Smooth muscle cell (in vitro differentiated cells): ENCODE measurements around the gene SLC9A1. TPM values are rescaled to one million over a fixed set of nuclear protein-coding genes. Genes with fewer than 3 reads are reported as not detected.

Source experiments
- DNase-seq: peaks from one replicate; lab custom pipeline; 2025; ENCODE audit not compliant: unreplicated experiment; lab: John Stamatoyannopoulos, UW
- H2AFZ ChIP-seq: fragments of 200-600 bp; sonication (generic); 2 replicates; pipeline ENCODE4 v1.6.0; 2016; ENCODE audit warnings: antibody characterized with exemption, low read depth, mild to moderate bottlenecking
- H3F3A ChIP-seq: fragments of 200-600 bp; sonication (generic); 2 replicates; pipeline ENCODE4 v1.6.0; 2017; ENCODE audit warnings: antibody characterized with exemption, low read depth
- H3K27ac ChIP-seq: fragments of 200-600 bp; sonication (generic); 2 replicates; pipeline ENCODE4 v1.5.1; 2016; ENCODE audit warnings: low read depth, mild to moderate bottlenecking
- H3K27me3 ChIP-seq: fragments of 200-600 bp; sonication (generic); 2 replicates; pipeline ENCODE4 v1.6.1; 2016; ENCODE audit warnings: low read depth, mild to moderate bottlenecking
- H3K36me3 ChIP-seq: fragments of 200-600 bp; sonication (generic); 2 replicates; pipeline ENCODE4 v1.5.1; 2016; ENCODE audit warnings: low read depth
- H3K4me1 ChIP-seq: fragments of 200-600 bp; sonication (generic); 2 replicates; pipeline ENCODE4 v1.5.1; 2016; ENCODE audit warnings: low read depth
- H3K4me2 ChIP-seq: fragments of 200-600 bp; sonication (generic); 2 replicates; pipeline ENCODE4 v1.6.0; 2016; ENCODE audit warnings: mild to moderate bottlenecking
- H3K4me3 ChIP-seq: fragments of 200-600 bp; sonication (generic); 2 replicates; pipeline ENCODE4 v1.5.1; 2016; ENCODE audit warnings: mild to moderate bottlenecking
- H3K79me2 ChIP-seq: fragments of 200-600 bp; sonication (generic); 2 replicates; pipeline ENCODE4 v1.6.0; 2016; ENCODE audit warnings: low read depth, mild to moderate bottlenecking
- H3K9ac ChIP-seq: fragments of 200-600 bp; sonication (generic); 2 replicates; pipeline ENCODE4 v1.6.0; 2016; ENCODE audit warnings: low read depth
- H3K9me3 ChIP-seq: fragments of 200-600 bp; sonication (generic); replicated peaks from 2 replicates; pipeline ENCODE4 v1.5.1; 2016; ENCODE audit warnings: low read depth
- H4K20me1 ChIP-seq: fragments of 200-600 bp; sonication (generic); 2 replicates; pipeline ENCODE4 v1.6.0; 2016; ENCODE audit warnings: low read depth
- WGBS: methylation state at CpG from one replicate; pipeline ENCODE4 v1.1.7; 2016; ENCODE audit warnings: low lambda C conversion rate; 5-methylcytosine and 5-hydroxymethylcytosine counted together
- polyA plus RNA-seq: library from polyadenylated mRNA; unstranded; fragments of >200 nt; fragmentation: Nextera tagmentation; extraction: Ambion mirVana; gene quantifications from 2 replicates; pipeline ENCODE4 v1.2.1, GENCODE V29; 2016
- total RNA-seq: library from RNA; depleted of rRNA; stranded (reverse); fragments of >200 nt; gene quantifications from 2 replicates; pipeline ENCODE4 v1.2.3, GENCODE V29; 2014
- TF ChIP-seq, protein P1 (sequence below): fragments of 200-600 bp; sonication (generic); IDR thresholded peaks from 2 replicates; pipeline ENCODE4 v1.5.1; 2017; ENCODE audit warnings: borderline replicate concordance, mild to moderate bottlenecking, antibody characterized with exemption; ENCODE audit not compliant: insufficient read depth, poor library complexity, severe bottlenecking

Gene SLC9A1
- total and polyA plus RNA-seq, 2 experiments from 2014 or later = 16.5 to 37.4 TPM

DNA sequence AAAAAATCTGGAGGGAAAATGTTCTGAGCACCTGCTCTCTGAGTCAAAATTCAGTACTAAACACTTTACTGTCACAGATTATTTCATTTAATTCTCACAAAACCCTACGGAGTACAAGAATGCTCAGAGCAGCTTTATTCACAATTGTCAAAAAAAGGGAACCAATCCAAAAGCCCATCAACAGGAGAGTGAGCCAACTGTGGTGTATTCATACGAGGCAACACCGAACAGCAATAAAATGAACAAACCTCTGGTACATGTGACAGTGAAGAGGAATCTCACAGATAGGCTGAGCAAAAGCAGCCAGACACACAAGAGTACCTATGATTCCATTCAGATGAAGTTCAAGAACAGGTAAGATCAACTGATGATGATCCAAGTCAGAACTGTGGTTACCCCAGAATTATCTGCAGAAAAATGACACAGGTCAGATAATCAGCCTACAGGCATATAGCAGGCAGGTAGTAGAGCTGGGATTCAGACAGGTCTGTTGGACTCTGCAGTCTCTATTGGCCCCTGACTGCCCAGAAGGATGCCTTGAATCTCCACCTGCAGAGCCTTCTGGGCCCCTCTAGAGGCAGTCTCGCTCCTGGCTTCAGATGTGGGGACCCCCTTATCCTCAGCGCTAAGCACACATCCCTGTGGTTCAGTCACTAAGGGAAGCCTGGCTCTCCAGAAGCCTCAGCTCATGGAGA, 19.2 kb downstream of the SLC9A1 start:
- TF ChIP-seq, protein P1, sequence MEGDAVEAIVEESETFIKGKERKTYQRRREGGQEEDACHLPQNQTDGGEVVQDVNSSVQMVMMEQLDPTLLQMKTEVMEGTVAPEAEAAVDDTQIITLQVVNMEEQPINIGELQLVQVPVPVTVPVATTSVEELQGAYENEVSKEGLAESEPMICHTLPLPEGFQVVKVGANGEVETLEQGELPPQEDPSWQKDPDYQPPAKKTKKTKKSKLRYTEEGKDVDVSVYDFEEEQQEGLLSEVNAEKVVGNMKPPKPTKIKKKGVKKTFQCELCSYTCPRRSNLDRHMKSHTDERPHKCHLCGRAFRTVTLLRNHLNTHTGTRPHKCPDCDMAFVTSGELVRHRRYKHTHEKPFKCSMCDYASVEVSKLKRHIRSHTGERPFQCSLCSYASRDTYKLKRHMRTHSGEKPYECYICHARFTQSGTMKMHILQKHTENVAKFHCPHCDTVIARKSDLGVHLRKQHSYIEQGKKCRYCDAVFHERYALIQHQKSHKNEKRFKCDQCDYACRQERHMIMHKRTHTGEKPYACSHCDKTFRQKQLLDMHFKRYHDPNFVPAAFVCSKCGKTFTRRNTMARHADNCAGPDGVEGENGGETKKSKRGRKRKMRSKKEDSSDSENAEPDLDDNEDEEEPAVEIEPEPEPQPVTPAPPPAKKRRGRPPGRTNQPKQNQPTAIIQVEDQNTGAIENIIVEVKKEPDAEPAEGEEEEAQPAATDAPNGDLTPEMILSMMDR = no peak
- Histone ChIP-seq H3K9ac (no peak overlapping the region), H3K27ac (no peak overlapping the region), H3K4me1 (no peaks in the 10 kb centered on the region), H3F3A (peaks cover 7% of the 10 kb centered on the region), H3K4me2 (no peak overlapping the region), H3K79me2 (peaks cover 76% of the 10 kb centered on the region), H2AFZ (no peak overlapping the region), H3K36me3 (no peaks in the 10 kb centered on the region), H3K4me3 (no peak overlapping the region), H3K27me3 (no peaks in the 10 kb centered on the region), H4K20me1 (peaks cover 63% of the 10 kb centered on the region), H3K9me3 (no peaks in the 10 kb centered on the region)
- 82% methylated on average over 5 of the region's 5 CpGs for WGBS
- no peak for DNase-seq

DNA sequence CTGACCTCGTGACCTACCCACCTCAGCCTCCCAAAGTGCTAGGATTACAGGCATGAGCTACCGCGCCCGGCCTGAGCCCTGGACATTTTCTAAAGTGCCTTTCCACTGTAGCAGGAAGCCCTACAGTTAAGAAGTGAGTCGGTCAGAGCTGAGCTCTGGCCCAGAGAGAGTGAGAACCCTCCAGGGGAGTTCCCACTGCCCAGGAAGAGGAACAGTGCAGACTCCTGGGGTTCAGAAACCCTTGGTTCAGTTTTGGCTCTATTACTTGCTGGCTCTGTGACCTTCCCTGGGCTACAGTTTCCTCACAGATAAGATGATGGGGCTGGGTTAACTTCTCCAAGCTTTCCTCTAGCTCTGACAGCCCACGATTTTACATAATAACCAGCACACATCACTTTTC, 20.9 kb downstream of the SLC9A1 start:
- Histone ChIP-seq H3K9me3 (no peaks in the 10 kb centered on the region), H3K79me2 (peaks cover 76% of the 10 kb centered on the region), H3K9ac (no peak overlapping the region), H3K27me3 (no peaks in the 10 kb centered on the region), H3K4me1 (no peaks in the 10 kb centered on the region), H3F3A (peaks cover 7% of the 10 kb centered on the region), H3K4me2 (no peak overlapping the region), H3K27ac (no peak overlapping the region), H3K36me3 (no peaks in the 10 kb centered on the region), H2AFZ (no peak overlapping the region), H4K20me1 (peaks cover 52% of the 10 kb centered on the region), H3K4me3 (no peak overlapping the region)
- TF ChIP-seq, protein P1 = no peak
- no peak for DNase-seq
- 99% methylated on average over 6 of the region's 6 CpGs for WGBS

DNA sequence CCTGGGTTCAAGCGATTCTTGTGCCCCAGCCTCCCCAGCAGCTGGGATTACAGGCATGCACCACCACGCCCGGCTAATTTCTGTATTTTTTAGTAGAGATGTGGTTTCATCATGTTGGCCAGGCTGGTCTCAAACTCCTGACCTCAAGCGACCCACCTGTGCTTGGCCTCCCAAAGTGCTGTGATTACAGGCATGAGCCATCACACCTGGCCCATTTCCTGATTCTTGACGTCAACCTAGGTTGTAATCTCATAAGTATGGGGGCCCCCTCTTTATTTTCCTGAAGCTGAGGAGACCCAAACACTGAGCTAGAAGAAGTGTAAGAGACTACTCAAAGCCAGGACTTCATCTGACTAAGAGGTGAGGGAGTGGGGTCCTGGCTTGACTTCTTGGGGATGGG, 21.8 kb downstream of the SLC9A1 start:
- Histone ChIP-seq H3F3A (peaks cover under 1% of the 10 kb centered on the region), H3K79me2 (peaks cover 71% of the 10 kb centered on the region), H3K9me3 (no peaks in the 10 kb centered on the region), H4K20me1 (peaks cover 44% of the 10 kb centered on the region), H3K4me2 (no peak overlapping the region), H3K4me1 (no peaks in the 10 kb centered on the region), H3K27me3 (no peaks in the 10 kb centered on the region), H2AFZ (no peak overlapping the region), H3K4me3 (no peak overlapping the region), H3K27ac (no peak overlapping the region), H3K9ac (no peak overlapping the region), H3K36me3 (no peaks in the 10 kb centered on the region)
- no peak for DNase-seq
- WGBS = 94% methylated on average over 5 of the region's 5 CpGs
- TF ChIP-seq, protein P1 = no peak

DNA sequence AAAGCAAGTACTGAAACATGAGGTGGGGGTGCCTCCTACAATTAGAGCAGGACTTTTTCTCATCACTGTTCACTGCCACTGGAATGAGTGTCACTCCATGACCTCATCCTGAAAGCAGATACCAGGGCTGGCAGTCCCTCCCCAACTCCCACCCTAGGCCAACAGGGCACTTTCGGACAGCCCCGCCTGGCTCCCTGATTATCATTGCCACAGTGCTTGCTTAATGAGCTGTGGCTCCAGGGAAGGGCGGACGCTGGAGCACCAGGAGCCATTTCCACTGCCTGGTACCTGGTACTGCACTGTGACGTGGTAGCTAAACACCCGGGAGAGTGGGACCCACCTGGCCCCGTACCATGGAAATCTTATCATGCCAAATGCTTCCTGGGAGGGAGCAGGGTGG, 22.3 kb downstream of the SLC9A1 start:
- 73% methylated on average over 7 of the region's 7 CpGs for WGBS
- peaks cover 65% of the 10 kb centered on the region for H3K79me2 ChIP-seq

More for the DNA sequence above, 22.3 kb downstream of the SLC9A1 start:
- Histone ChIP-seq H3K27me3 (no peaks in the 10 kb centered on the region), H3K36me3 (no peaks in the 10 kb centered on the region), H3K4me1 (no peaks in the 10 kb centered on the region), H3K4me3 (no peak overlapping the region), H3K27ac (peak overlapping the region; percentile 31), H2AFZ (no peak overlapping the region), H3K9ac (no peak overlapping the region), H3F3A (no peaks in the 10 kb centered on the region), H3K9me3 (no peaks in the 10 kb centered on the region), H4K20me1 (peaks cover 39% of the 10 kb centered on the region), H3K4me2 (peak overlapping the region; percentile 8)
- TF ChIP-seq, protein P1 = no peak
- DNase-seq = no peak
